K562 (cell line): ENCODE results near the gene SLC14A1. TPM values are rescaled to one million over a fixed set of nuclear protein-coding genes. Genes with fewer than 3 reads are reported as not detected.
A peak's percentile ranks its signal among the peaks of the same experiment; 100 is the strongest.

Experiments used
- ATAC-seq: fragments of 200-7000 bp; cut with Tn5 transposase; 3 replicates; pipeline ENCODE4 v1.9.1; 2020; ENCODE audit warnings: moderate library complexity
- BruUV-seq: library from RNA; stranded (reverse); fragments of 400-500 nt; replicated peaks from 2 replicates; lab custom pipeline; 2021; lab: Mats Ljungman, UMichigan
- CTCF ChIA-PET: fragments of 300-600 bp; formaldehyde crosslinking; extraction: SDS; loops from one replicate; lab custom pipeline; 2021; ENCODE audit warnings: low intra/inter-chr PET ratio; lab: Yijun Ruan, JAX
- POLR2A ChIA-PET: fragments of 300-600, 350-650 bp; sonication (Branson Sonifier 250); formaldehyde crosslinking; extraction: SDS; loops from one replicate; lab custom pipeline; 2021; ENCODE audit warnings: antibody characterized with exemption, inconsistent platforms; lab: Yijun Ruan, JAX
- DNase-seq, 4 experiments: peaks; one replicate each; pipeline versions ENCODE4 v3.0.0 to v3.0.0-alpha.2; 2011 to 2018; ENCODE audit warnings: low spot score in 3 of 4, mixed read lengths in 3 of 4; ENCODE audit errors: extremely low read depth in 1 of 4
- FAIRE-seq: peaks from 2 replicates; lab custom pipeline; 2011; peaks lifted over from hg19 to GRCh38; lab: Jason Lieb, UNC
- H2AFZ ChIP-seq: 2 replicates; pipeline ENCODE4 v1.6.0; 2011; ENCODE audit warnings: low read depth, low read length, control low read depth, inconsistent platforms
- H3K27ac ChIP-seq: fragments of 200-600 bp; 3 replicates; pipeline ENCODE4 v1.8.0; 2011; ENCODE audit warnings: low read depth, mild to moderate bottlenecking, control low read depth, inconsistent platforms, low read length, moderate library complexity, mixed read lengths; ENCODE audit errors: extremely low read depth
- H3K27me3 ChIP-seq, 2 experiments: fragments of 300-600 bp in 1 of 2; 2 replicates in 1 of 2; 3 replicates in 1 of 2; pipeline versions ENCODE4 v1.6.0 to v1.8.0; 2011; ENCODE audit warnings: inconsistent platforms in 2 of 2, low read length in 2 of 2, mild to moderate bottlenecking in 1 of 2, mixed read lengths in 1 of 2, moderate library complexity in 1 of 2; ENCODE audit not compliant: control insufficient read depth in 2 of 2, insufficient read depth in 2 of 2
- H3K36me3 ChIP-seq: fragments of 300-600 bp; 3 replicates; pipeline ENCODE4 v1.8.0; 2011; ENCODE audit warnings: mild to moderate bottlenecking, low read length, inconsistent platforms; ENCODE audit not compliant: control insufficient read depth, insufficient read depth
- H3K4me1 ChIP-seq, 2 experiments: fragments of 200-600 bp in 1 of 2; replicated peaks in 1 of 2; 2 replicates in 1 of 2; 3 replicates in 1 of 2; pipeline versions ENCODE4 v1.5.1 to v1.8.0; 2011; ENCODE audit warnings: inconsistent platforms in 2 of 2, low read length in 2 of 2, mild to moderate bottlenecking in 1 of 2, mixed read lengths in 1 of 2, moderate library complexity in 1 of 2; ENCODE audit not compliant: control insufficient read depth in 2 of 2, insufficient read depth in 2 of 2
- H3K4me2 ChIP-seq: 2 replicates; pipeline ENCODE4 v1.6.1; 2011; ENCODE audit warnings: low read length, control low read depth, inconsistent platforms, mixed read lengths; ENCODE audit not compliant: insufficient read depth
- H3K4me3 ChIP-seq: fragments of 200-600 bp; sonication (generic), shearing (Covaris generic); 2 replicates; pipeline ENCODE4 v1.5.1; 2016; ENCODE audit warnings: control low read depth, inconsistent platforms
- H3K79me2 ChIP-seq: fragments of 200-600 bp; 3 replicates; pipeline ENCODE4 v1.8.0; 2011; ENCODE audit warnings: low read length, inconsistent platforms; ENCODE audit not compliant: control insufficient read depth, insufficient read depth
- H3K9ac ChIP-seq, 2 experiments: 2 replicates each; pipeline versions ENCODE4 v1.6.0 to v1.6.1; 2011; ENCODE audit warnings: low read depth in 2 of 2, low read length in 2 of 2, control low read depth in 1 of 2, inconsistent platforms in 1 of 2, mild to moderate bottlenecking in 1 of 2, mixed read lengths in 1 of 2; ENCODE audit not compliant: insufficient read depth in 1 of 2
- H3K9me1 ChIP-seq: one replicate; pipeline ENCODE4 v1.6.0; 2011; ENCODE audit warnings: inconsistent platforms, mild to moderate bottlenecking, low read length, moderate library complexity; ENCODE audit not compliant: control insufficient read depth, insufficient read depth
- H3K9me3 ChIP-seq: replicated peaks from 2 replicates; pipeline ENCODE4 v1.5.1; 2011; ENCODE audit warnings: low read depth, low read length, inconsistent platforms; ENCODE audit not compliant: control insufficient read depth, insufficient read depth
- H4K20me1 ChIP-seq: replicated peaks from 2 replicates; pipeline ENCODE4 v1.6.1; 2011; ENCODE audit warnings: low read length, inconsistent platforms, mixed read lengths; ENCODE audit not compliant: control insufficient read depth, insufficient read depth
- CBFA2T3 ChIP-seq: fragments of 450-650 bp; IDR thresholded peaks from 2 replicates; pipeline ENCODE4 v1.6.1; 2017
- ETV6 ChIP-seq, 3 experiments: fragments of 150-350 bp in 1 of 3; sonication (generic) in 1 of 3; formaldehyde crosslinking in 1 of 3; IDR thresholded peaks; 2 replicates each; pipeline versions ENCODE4 v1.6.1 to v1.8.0; 2014 to 2022; ENCODE audit warnings: borderline replicate concordance in 2 of 3, low read depth in 2 of 3, antibody characterized with exemption in 1 of 3, low read length in 1 of 3, mild to moderate bottlenecking in 1 of 3, missing genetic modification reagents in 1 of 3
- FOXK2 ChIP-seq, 2 experiments: fragments of 450-650 bp; IDR thresholded peaks in 1 of 2; conservative IDR thresholded peaks in 1 of 2; 2 replicates each; pipeline ENCODE4 v1.6.1; 2016; ENCODE audit warnings: low read depth in 2 of 2, mild to moderate bottlenecking in 1 of 2
- KLF16 ChIP-seq: IDR thresholded peaks from 2 replicates; pipeline ENCODE4 v1.6.1; 2016; ENCODE audit warnings: antibody characterized with exemption
- MTA2 ChIP-seq: fragments of 450-650 bp; IDR thresholded peaks from 2 replicates; pipeline ENCODE4 v1.6.1; 2016; ENCODE audit warnings: low read depth
- NUFIP1 ChIP-seq: fragments of 450-650 bp; IDR thresholded peaks from 2 replicates; pipeline ENCODE4 v1.6.1; 2018; ENCODE audit not compliant: partially characterized antibody
- POLR2AphosphoS5 ChIP-seq: IDR thresholded peaks from 2 replicates; pipeline ENCODE4 v1.6.1; 2011; ENCODE audit warnings: mild to moderate bottlenecking, low read depth, low read length, moderate library complexity; ENCODE audit not compliant: control insufficient read depth, insufficient read depth
- RBM14 ChIP-seq: fragments of 200-400 bp; formaldehyde crosslinking; IDR thresholded peaks from 2 replicates; pipeline ENCODE4 v1.6.1; 2018; ENCODE audit warnings: low read depth, mild to moderate bottlenecking, low read length, moderate library complexity, borderline replicate concordance; ENCODE audit not compliant: insufficient read depth
- TRIM24 ChIP-seq, 2 experiments: fragments of 450-650 bp; IDR thresholded peaks; 2 replicates each; pipeline ENCODE4 v1.6.1; 2016
- ZNF175 ChIP-seq: fragments of 200-800 bp; sonication (Bioruptor generic); IDR thresholded peaks from 2 replicates; pipeline ENCODE4 v1.6.1; 2016; ENCODE audit warnings: low read depth, mild to moderate bottlenecking, missing genetic modification characterization, missing compliant biosample characterization
- ZNF699 ChIP-seq: fragments of 250-450 bp; sonication (Bioruptor Pico); IDR thresholded peaks from 2 replicates; pipeline ENCODE4 v1.8.0; 2021; ENCODE audit warnings: mild to moderate bottlenecking, moderate library complexity; ENCODE audit not compliant: insufficient replicate concordance
- WGBS: fragments of 100-300 bp; shearing (Covaris generic); methylation state at CpG from one replicate; pipeline ENCODE4 v1.1.6; 2016; ENCODE audit warnings: low coverage, mixed read lengths; ENCODE audit not compliant: insufficient coverage; ENCODE audit errors: missing lambda C conversion rate; 5-methylcytosine and 5-hydroxymethylcytosine counted together
- in situ Hi-C: fragments of 300-500 bp; cut with MboI; formaldehyde crosslinking; loops from 4 replicates; pipeline ENCODE4 v1.15.0; 2018; ENCODE audit warnings: inconsistent platforms, mixed read lengths
- intact Hi-C: fragments of 100-400 bp; cut with micrococcal nuclease; formaldehyde crosslinking; loops from 2 replicates; pipeline ENCODE4 v1.14.2; 2022
- polyA plus RNA-seq, 8 experiments: library from polyadenylated mRNA; depleted of rRNA in 4 of 8; stranded (reverse) in 5 of 8; unstranded in 3 of 8; fragments of >200 nt; fragmentation: Nextera tagmentation in 2 of 8; fragmentation: Illumina TruSeq in 1 of 8; extraction: Ambion mirVana in 2 of 8; extraction: Trizol in 1 of 8; gene quantifications; 2 replicates each; pipeline versions ENCODE4 v1.2.1 to v1.2.3, GENCODE V29; 2011 to 2014; ENCODE audit warnings: inconsistent platforms in 1 of 8, missing spikeins in 1 of 8
- total RNA-seq, 7 experiments: library from RNA; depleted of rRNA in 6 of 7; stranded (reverse); fragments of >200 nt in 6 of 7; fragmentation: Illumina TruSeq in 2 of 7; extraction: Trizol in 2 of 7; gene quantifications; 2 replicates each; pipeline versions ENCODE4 v1.2.1 to v1.2.3, GENCODE V29; 2011 to 2021; ENCODE audit warnings: low replicate concordance in 1 of 7
- TF ChIP-seq, protein P1 (sequence below), 2 experiments: IDR thresholded peaks in 1 of 2; conservative IDR thresholded peaks in 1 of 2; 2 replicates each; pipeline ENCODE4 v1.6.1; 2016; ENCODE audit warnings: low read depth in 2 of 2, mild to moderate bottlenecking in 1 of 2, missing compliant biosample characterization in 1 of 2, missing genetic modification characterization in 1 of 2, moderate library complexity in 1 of 2
- TF ChIP-seq, protein P2 (sequence below): sonication (generic); formaldehyde crosslinking; IDR thresholded peaks from 2 replicates; pipeline ENCODE4 v1.9.0; 2022; ENCODE audit warnings: mild to moderate bottlenecking, missing genetic modification reagents
- TF ChIP-seq, protein P3 (sequence below): fragments of 250-450 bp; sonication (Bioruptor Pico); IDR thresholded peaks from 2 replicates; pipeline ENCODE4 v1.5.0; 2021; ENCODE audit warnings: mild to moderate bottlenecking, borderline replicate concordance

The SLC14A1 gene
- total and polyA plus RNA-seq, 9 of the 15 experiments (the other 6 are each of a cell fraction or from before 2014, with no cell fraction given): 0.14 to 0.40 (median 0.20) TPM; not detected in 6

DNA sequence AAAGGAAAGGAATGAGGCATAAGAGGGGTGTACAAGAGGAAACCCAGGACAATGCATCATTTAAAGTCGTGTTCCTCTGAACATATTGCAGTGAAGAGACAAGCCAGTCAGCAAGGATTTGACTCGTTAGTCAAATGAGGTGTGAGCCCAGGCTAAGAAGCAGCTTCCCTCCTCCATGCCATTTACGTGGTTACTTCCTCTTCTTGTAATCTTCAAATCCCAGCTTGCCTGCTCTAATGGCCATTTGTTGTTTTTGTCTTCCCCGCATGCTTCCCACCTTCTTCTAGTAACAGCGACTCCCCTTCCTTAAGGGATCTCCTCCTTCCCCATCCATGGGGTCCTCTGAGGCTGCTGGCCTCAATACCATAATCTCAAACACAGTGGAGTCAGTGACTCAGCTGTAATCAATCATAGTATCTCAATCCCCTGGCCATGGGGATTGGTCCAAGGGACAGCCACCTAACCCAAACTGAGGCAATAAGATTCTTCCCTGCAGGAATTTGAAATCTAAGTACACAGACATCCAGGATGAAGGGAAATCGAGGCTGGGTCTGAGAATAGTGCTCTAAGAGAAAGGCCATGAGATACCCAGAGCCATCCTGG, 37.6 kb downstream of the SLC14A1 start:
- Histone ChIP-seq H3K9me1 (no peaks in the 10 kb centered on the region), H3K27ac (no peak overlapping the region), H3K4me1 (no peaks in the 10 kb centered on the region; a peak in 2 of 5 replicates), H3K36me3 (no peaks in the 10 kb centered on the region), H3K9ac (no peak overlapping the region), H3K9me3 (no peaks in the 10 kb centered on the region), H4K20me1 (no peaks in the 10 kb centered on the region), H3K4me3 (no peak overlapping the region), H3K4me2 (no peak overlapping the region), H2AFZ (no peak overlapping the region), H3K79me2 (no peaks in the 10 kb centered on the region), H3K27me3 (no peaks in the 10 kb centered on the region; a peak in 1 of 5 replicates)
- ATAC-seq (peak; percentile 66), FAIRE-seq (peak; percentile 51), DNase-seq (peak in 2 of 4 experiments; percentile 18 to 27)
- in situ Hi-C loops: no loop called here
- intact Hi-C loops: no loop called here
- ChIA-PET CTCF (no interaction called here), POLR2A (no interaction called here)
- no TSS peak for BruUV-seq
- 0% methylated on average over 6 of the region's 6 CpGs for whole genome bisulfite sequencing
- TF ChIP-seq ETV6 (IDR thresholded peaks at IDR 0.05; ENCODE audit: borderline replicate concordance in 1 of 2, low read depth in 2 of 2, low read length in 1 of 2) (0 out of 4 replicates have a peak, but pooled peaks of 1 of the 2 experiments have one; percentile 20), ETV6 (CRISPR knock-in tag; IDR thresholded peaks at IDR 0.05; ENCODE audit: borderline replicate concordance) (no peak), CBFA2T3 (peak; percentile 71), MTA2 (peak; percentile 55; the same call in 1 of the 2 replicates), NUFIP1 (no peak), FOXK2 (conservative IDR thresholded peaks at IDR 0.05 in 1 of 2, IDR thresholded peaks at IDR 0.05 in 1 of 2; ENCODE audit: low read depth in 2 of 2) (no peak), ZNF175 (no peak), POLR2AphosphoS5 (0 out of 2 replicates have a peak, but pooled peaks have one; percentile 18), ZNF699 (no peak), TRIM24 (IDR thresholded peaks at IDR 0.05) (peak; percentile 16 to 65; a peak in 2 of 4 replicates), KLF16 (peak; percentile 59; the same call in 1 of the 2 replicates), RBM14 (no peak)
- TF ChIP-seq, protein P1, sequence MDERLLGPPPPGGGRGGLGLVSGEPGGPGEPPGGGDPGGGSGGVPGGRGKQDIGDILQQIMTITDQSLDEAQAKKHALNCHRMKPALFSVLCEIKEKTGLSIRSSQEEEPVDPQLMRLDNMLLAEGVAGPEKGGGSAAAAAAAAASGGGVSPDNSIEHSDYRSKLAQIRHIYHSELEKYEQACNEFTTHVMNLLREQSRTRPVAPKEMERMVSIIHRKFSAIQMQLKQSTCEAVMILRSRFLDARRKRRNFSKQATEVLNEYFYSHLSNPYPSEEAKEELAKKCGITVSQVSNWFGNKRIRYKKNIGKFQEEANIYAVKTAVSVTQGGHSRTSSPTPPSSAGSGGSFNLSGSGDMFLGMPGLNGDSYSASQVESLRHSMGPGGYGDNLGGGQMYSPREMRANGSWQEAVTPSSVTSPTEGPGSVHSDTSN (CRISPR knock-in tag; IDR thresholded peaks at IDR 0.05; ENCODE audit: low read depth): no peak
- TF ChIP-seq, protein P1 (tag; conservative IDR thresholded peaks at IDR 0.05; ENCODE audit: low read depth): peak; percentile 66
- TF ChIP-seq, protein P2, sequence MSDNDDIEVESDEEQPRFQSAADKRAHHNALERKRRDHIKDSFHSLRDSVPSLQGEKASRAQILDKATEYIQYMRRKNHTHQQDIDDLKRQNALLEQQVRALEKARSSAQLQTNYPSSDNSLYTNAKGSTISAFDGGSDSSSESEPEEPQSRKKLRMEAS: no peak
- TF ChIP-seq, protein P3, sequence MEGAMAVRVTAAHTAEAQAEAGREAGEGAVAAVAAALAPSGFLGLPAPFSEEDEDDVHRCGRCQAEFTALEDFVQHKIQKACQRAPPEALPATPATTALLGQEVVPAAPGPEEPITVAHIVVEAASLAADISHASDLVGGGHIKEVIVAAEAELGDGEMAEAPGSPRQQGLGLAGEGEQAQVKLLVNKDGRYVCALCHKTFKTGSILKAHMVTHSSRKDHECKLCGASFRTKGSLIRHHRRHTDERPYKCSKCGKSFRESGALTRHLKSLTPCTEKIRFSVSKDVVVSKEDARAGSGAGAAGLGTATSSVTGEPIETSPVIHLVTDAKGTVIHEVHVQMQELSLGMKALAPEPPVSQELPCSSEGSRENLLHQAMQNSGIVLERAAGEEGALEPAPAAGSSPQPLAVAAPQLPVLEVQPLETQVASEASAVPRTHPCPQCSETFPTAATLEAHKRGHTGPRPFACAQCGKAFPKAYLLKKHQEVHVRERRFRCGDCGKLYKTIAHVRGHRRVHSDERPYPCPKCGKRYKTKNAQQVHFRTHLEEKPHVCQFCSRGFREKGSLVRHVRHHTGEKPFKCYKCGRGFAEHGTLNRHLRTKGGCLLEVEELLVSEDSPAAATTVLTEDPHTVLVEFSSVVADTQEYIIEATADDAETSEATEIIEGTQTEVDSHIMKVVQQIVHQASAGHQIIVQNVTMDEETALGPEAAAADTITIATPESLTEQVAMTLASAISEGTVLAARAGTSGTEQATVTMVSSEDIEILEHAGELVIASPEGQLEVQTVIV (CRISPR knock-in tag): no peak
